NCI-H146 (cell line): Measurements from ENCODE around the gene PLGRKT.
"Not testable (repeated sequence)": the region's sequence is repeated elsewhere in the genome, so short reads cannot be mapped to it uniquely, and the experiment has no call there.

Experiments used
- DNase-seq: peaks from one replicate; lab custom pipeline; 2025; lab: John Stamatoyannopoulos, UW

Gene PLGRKT

GRCh38 chr9:5430912-5431311, 6.8 kb downstream of the PLGRKT start:
- DNase-seq = no peak

GRCh38 chr9:5429873-5430564, 7.7 kb downstream of the PLGRKT start:
- DNase-seq = no peak

GRCh38 chr9:5428794-5429528, 8.8 kb downstream of the PLGRKT start:
- DNase-seq = no peak

- no peak for DNase-seq
Observed at GRCh38 chr9:5428172-5428571, 9.6 kb downstream of the PLGRKT start.

DNA sequence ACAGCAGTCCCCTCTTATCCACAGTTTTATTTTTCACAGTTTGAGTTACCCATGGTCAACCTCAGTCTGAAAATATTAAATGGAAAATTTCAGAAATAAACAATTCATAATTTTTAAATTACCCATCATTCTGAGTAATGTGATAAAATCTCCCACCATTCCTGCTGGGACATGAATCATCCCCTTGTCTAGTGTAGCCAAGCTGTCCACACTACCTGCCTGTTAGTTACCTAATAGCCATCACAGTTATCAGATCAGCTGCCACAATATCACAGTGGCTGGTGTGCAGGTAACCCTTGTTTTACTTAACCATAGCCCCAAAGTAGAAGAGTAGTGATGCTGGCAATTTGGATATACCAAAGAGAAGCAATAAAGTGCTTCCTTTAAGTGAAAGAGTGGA, 10.7 kb downstream of the PLGRKT start:
- DNase-seq = no peak

DNA sequence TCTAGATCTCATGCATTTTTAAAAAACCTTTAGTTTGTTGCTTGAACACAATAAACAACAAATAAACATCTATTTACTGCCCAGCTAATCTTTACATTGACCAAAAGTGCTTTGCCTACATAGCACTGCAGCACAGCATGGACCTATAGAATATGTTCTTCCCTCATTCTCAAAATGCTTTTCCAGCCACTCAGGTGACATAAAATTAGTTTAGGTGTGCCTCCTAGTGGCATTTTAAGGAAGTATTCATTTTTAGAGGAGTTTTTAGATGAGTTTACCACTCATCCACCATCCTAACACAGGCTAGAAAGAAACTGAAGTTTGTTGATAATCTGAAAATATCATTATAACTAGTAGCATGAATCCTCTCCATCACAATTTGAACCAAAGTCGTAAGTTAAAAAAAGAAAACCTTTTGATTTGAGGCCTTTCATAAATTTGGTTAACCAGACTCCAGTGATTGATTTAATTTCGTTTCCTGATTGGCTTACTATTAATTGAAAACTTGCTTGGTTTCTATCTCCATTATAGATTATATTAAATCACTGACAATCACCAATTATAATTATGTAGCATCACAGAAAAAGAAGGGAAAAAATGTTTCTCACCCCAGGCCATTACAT, 12.6 kb downstream of the PLGRKT start:
- DNase-seq = peak; percentile 37

- DNase-seq = no peak
Observed at GRCh38 chr9:5422276-5422675, 15.4 kb downstream of the PLGRKT start.

GRCh38 chr9:5421163-5421562, 16.6 kb downstream of the PLGRKT start:
- DNase-seq = no peak

- no peak for DNase-seq
Observed at GRCh38 chr9:5419987-5420386, 17.7 kb downstream of the PLGRKT start.

- no peak for DNase-seq
Observed at GRCh38 chr9:5418481-5418880, 19.2 kb downstream of the PLGRKT start.

DNA sequence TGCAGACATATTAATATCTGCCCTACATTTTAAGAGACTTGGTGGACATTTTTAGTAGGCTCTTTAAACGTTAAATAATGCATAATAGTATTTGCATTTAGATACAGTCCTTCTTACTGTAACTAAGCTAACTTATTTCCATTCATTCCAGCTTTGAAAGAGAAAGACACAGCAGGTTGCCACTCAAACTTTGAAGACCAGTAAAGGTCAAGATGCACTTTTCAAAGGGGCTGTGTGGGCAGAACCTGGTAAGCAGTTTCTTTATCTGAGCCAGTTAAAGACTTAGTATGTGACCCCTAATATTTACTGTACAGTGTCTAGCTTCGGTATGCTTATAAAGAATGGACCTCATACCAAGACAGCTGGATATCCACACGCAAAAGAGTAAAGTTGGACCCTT, 20.8 kb downstream of the PLGRKT start:
- no peak for DNase-seq

DNA sequence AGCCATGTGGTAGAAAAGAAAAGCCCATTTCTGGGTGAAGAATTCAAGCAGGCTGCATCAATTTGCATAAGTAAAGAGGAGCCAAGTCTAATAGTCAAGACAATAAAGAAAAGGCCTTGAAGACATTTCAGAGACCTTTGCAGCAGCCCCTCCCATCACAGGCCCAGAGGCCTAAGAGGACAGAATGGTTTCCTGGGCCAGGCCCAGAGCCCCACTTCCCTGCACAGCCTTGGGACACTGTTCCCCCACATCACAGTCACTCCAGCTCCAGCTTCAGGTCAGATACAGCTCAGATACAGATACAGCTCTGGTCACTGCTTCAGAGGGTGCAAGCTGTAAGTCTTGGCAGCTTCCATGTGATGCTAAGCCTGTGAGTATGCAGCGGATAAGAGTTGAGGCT, 29.1 kb downstream of the PLGRKT start:
- DNase-seq = no peak

DNA sequence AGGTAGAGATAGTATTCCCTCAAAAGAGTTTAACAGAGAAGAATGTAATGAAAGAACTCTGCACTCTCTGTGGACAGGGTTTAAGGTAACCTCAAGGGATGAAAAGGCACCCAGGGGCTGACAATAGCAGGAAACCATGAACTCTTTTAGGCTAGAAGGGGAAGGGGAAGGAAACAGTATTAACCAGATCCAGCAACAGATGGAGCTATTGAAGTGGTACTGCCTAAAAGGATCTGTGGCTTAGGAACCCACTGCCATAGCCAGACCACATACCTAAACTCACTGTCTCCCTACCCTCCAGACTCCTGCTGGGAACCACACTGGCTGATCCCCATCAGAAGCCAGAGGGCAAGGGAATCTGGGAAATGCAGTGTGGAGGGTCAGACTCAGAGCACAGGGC, 35.5 kb downstream of the PLGRKT start:
- DNase-seq = no peak

DNA sequence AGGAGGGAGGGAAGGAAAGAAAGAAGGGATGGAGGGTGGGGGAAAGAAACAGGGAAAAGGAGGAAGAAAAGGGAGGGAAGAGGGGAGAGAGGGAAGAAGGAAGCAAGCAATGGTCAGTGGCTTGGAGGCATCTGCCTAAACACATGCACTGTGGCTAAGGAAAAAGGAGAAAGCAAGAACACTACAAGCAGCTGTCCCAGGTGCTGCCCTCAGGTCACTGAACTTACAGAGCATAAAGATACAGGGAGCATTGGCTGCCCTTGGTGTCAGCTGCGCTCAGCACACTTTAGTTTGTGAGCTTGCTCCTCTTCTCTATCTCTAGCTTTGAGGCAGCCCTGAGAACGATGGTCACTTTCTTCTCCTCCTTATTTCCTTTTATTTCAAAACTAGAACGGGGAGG, 40.2 kb downstream of the PLGRKT start:
- not testable (repeated sequence) for DNase-seq

DNA sequence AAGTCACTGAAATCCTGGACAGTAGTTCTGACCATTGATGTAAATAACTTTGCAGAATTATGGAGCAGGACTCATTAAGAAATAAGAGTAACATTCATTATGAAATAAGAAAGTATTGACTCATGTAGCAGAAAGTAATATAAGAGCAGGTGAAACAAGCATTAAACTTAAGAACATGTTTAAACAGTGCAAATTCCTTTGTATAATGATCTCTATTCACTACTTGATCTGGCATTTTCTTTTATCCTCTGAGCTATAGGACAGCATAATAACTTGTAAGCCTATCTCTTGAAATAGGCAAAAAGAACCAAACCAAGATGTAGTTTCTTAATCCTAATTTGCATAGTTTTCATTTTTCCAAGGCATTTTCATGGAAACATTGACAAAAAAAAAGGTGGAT, 42.3 kb downstream of the PLGRKT start:
- DNase-seq = no peak

- not testable (repeated sequence) for DNase-seq
Observed at GRCh38 chr9:5393976-5394375, 43.7 kb downstream of the PLGRKT start.

GRCh38 chr9:5393497-5393896, 44.2 kb downstream of the PLGRKT start:
- no peak for DNase-seq

GRCh38 chr9:5392285-5392684, 45.4 kb downstream of the PLGRKT start:
- DNase-seq = no peak

GRCh38 chr9:5389109-5389732, 48.5 kb downstream of the PLGRKT start:
- DNase-seq = no peak

DNA sequence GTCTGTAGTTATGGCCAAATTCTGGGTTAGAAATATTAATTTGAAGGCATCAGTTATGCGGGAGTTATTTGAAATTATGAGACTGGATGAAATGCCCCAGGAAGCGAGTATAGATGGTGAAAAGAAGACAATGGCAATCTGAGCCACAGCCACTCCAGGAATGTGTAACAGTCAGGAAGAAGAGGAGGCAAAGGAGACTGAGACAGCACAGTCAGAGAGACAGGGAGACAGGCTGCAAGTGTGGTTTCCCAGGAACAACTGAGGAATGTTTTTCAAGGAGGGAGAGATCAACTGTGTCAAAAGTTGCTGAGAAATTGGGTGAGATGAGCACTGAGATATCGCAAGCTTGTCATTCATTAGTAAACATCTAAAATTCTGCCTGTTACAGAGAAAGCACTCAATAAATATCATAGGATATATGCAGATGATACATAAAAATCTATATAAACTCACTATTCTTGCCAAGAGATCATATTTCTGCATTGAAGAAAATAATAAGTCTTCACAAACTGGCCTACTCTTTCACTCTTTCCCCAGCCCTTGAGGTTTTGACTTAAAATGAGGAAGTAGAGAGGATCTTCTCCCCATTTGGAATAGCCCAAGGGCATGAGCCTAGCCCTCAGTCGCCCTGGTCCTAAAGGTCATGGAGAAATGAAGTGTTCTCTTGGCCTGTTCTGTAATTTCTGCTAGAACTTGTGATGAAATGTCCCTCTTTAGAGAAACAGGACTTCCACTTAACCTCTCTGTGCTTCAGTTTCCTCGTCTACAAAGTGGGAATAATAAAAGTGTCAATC, 49.5 kb downstream of the PLGRKT start:
- DNase-seq = no peak

DNA sequence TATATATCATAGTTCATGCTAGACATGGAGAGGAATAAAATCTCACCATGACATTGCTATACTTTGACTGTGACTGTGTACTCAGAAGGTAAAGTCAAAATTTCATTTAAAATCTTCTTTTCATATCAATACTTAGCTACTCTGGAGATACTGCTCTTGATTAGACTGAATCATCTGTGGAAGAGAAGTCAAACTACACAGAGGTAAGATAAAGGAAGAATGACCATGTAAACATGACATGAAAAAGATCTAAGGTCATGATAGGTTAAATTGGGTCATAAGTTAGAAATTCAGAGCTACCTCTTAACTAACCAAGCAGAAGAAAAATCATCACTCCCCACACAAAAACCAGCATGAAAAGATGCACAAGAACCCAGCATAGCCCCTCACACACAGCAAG, 53.3 kb downstream of the PLGRKT start:
- DNase-seq = no peak

DNA sequence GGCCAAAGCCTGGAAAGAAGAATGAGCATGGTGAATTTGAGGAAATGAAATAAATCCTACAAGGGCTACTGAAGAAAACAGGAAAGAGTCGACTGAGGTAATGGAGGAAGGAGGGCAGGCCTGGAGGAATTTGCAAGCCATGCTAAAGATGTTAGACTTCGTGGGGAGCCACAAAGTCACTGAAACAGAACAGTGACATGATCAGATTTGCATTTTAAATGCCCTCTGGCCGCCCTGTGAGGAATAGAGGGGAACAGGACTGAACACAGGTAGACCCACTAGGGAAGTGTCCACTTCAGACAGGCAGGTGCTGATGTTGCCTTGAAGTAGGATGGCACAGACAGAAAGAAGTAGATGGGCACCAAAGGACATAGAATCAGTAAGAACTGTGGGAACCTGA, 55.2 kb downstream of the PLGRKT start:
- no peak for DNase-seq
